Right lobe of liver (tissue), 4 donors: Measurements from ENCODE around the gene UGP2.
"Not testable (repeated sequence)": the region's sequence is repeated elsewhere in the genome, so short reads cannot be mapped to it uniquely, and the experiment has no call there.

Source experiments
- POLR2A ChIP-seq: fragments of 450-650 bp; IDR thresholded peaks from one replicate; pipeline ENCODE4 v1.6.1; 2017; ENCODE audit warnings: antibody characterized with exemption, mild to moderate bottlenecking
- TF ChIP-seq, protein P1 (sequence below), 4 donors: fragments of 200-600 bp in 3 of 4; fragments of 450-650 bp in 1 of 4; IDR thresholded peaks; one replicate each; pipeline versions ENCODE4 v1.5.1 to v1.8.0; 2016 to 2022; ENCODE audit warnings: antibody characterized with exemption in 4 of 4, mild to moderate bottlenecking in 2 of 4
- donor health status: DM: no; HTN: no; CAD: no.
- donor health status: DM: no; HTN: no; CAD: no.
- donor health status: DM: no; HTN: yes; CAD: no.

DNA sequence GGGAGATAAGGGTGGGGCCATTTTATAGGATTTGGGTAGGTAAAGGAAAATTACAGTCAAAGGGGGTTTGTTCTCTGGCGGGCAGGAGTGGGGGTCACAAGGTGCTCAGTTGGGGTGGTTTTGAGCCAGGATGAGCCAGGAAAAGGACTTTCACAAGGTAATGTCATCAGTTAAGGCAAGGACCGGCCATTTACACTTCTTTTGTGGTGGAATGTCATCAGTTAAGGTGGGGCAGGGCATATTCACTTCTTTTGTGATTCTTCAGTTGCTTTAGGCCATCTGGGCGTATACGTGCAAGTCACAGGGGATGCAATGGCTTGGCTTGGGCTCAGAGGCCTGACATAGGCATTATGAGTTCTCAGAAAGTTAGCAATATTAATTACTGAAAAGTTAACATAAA lies 5.9 kb downstream of the UGP2 start:
- TF ChIP-seq, protein P1, sequence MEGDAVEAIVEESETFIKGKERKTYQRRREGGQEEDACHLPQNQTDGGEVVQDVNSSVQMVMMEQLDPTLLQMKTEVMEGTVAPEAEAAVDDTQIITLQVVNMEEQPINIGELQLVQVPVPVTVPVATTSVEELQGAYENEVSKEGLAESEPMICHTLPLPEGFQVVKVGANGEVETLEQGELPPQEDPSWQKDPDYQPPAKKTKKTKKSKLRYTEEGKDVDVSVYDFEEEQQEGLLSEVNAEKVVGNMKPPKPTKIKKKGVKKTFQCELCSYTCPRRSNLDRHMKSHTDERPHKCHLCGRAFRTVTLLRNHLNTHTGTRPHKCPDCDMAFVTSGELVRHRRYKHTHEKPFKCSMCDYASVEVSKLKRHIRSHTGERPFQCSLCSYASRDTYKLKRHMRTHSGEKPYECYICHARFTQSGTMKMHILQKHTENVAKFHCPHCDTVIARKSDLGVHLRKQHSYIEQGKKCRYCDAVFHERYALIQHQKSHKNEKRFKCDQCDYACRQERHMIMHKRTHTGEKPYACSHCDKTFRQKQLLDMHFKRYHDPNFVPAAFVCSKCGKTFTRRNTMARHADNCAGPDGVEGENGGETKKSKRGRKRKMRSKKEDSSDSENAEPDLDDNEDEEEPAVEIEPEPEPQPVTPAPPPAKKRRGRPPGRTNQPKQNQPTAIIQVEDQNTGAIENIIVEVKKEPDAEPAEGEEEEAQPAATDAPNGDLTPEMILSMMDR (IDR thresholded peaks at IDR 0.05): not testable (repeated sequence)
- not testable (repeated sequence) for TF ChIP-seq POLR2A
